IMR-90 (cell line): ENCODE measurements around the gene GRIN1. TPM values are rescaled to one million over a fixed set of nuclear protein-coding genes. Genes with fewer than 3 reads are reported as not detected.

Experiments used
- ATAC-seq: fragments of 200-7000 bp; cut with Tn5 transposase; 2 replicates; pipeline ENCODE4 v1.9.1; 2020; ENCODE audit warnings: low read depth, mild to moderate bottlenecking, moderate library complexity
- BruUV-seq: library from RNA; stranded (reverse); fragments of 400-500 nt; replicated peaks from 2 replicates; lab custom pipeline; 2021; lab: Mats Ljungman, UMichigan
- CTCF ChIA-PET: fragments of 300-600 bp; formaldehyde crosslinking; extraction: SDS; loops from one replicate; lab custom pipeline; 2021; ENCODE audit warnings: antibody characterized with exemption; lab: Yijun Ruan, JAX
- POLR2A ChIA-PET: fragments of 300-600 bp; sonication (Branson Sonifier 250); formaldehyde crosslinking; loops from one replicate; lab custom pipeline; 2022; ENCODE audit warnings: antibody characterized with exemption; ENCODE audit not compliant: unreplicated experiment; lab: Charles Lee
- DNase-seq: peaks from one replicate; pipeline ENCODE4 v3.0.0; 2013
- H2AFZ ChIP-seq: replicated peaks from 2 replicates; pipeline ENCODE3; 2013; ENCODE audit warnings: low read length, mild to moderate bottlenecking; ENCODE audit not compliant: poor library complexity
- H2AK5ac ChIP-seq: 2 replicates; pipeline ENCODE4 v1.6.1; 2013; ENCODE audit warnings: low read depth, low read length, inconsistent platforms
- H2AK9ac ChIP-seq: replicated peaks from 2 replicates; pipeline ENCODE3; 2013; ENCODE audit warnings: mild to moderate bottlenecking, low read depth, low read length, moderate library complexity; ENCODE audit not compliant: poor library complexity
- H2BK120ac ChIP-seq: 2 replicates; pipeline ENCODE4 v1.6.1; 2013; ENCODE audit warnings: low read depth, low read length, inconsistent platforms
- H2BK15ac ChIP-seq: 3 replicates; pipeline ENCODE4 v1.6.1; 2013; ENCODE audit warnings: low read depth, low read length, inconsistent platforms
- H2BK20ac ChIP-seq: 2 replicates; pipeline ENCODE4 v1.6.1; 2013; ENCODE audit warnings: low read depth, mild to moderate bottlenecking, inconsistent platforms, low read length, moderate library complexity
- H2BK5ac ChIP-seq: 2 replicates; pipeline ENCODE4 v1.6.1; 2013; ENCODE audit warnings: mild to moderate bottlenecking, low read depth, low read length, inconsistent platforms; ENCODE audit not compliant: poor library complexity, severe bottlenecking
- H3K14ac ChIP-seq: replicated peaks from 2 replicates; pipeline ENCODE4 v1.6.1; 2013; ENCODE audit warnings: low read depth, low read length, inconsistent platforms
- H3K18ac ChIP-seq: 2 replicates; pipeline ENCODE4 v1.6.1; 2013; ENCODE audit warnings: low read depth, low read length, control low read depth
- H3K23ac ChIP-seq: 2 replicates; pipeline ENCODE4 v1.6.1; 2013; ENCODE audit warnings: low read depth, low read length, inconsistent platforms
- H3K27ac ChIP-seq: 2 replicates; pipeline ENCODE4 v1.5.1; 2013; ENCODE audit warnings: mild to moderate bottlenecking, control low read depth, low read length; ENCODE audit not compliant: insufficient read depth
- H3K27me3 ChIP-seq: 2 replicates; pipeline ENCODE4 v1.6.1; 2013; ENCODE audit warnings: low read length; ENCODE audit not compliant: control insufficient read depth, insufficient read depth
- H3K36me3 ChIP-seq: 2 replicates; pipeline ENCODE4 v1.6.1; 2013; ENCODE audit warnings: low read length, mixed read lengths; ENCODE audit not compliant: control insufficient read depth, insufficient read depth
- H3K4ac ChIP-seq: 2 replicates; pipeline ENCODE4 v1.6.1; 2013; ENCODE audit warnings: low read depth, low read length, inconsistent platforms
- H3K4me1 ChIP-seq: 2 replicates; pipeline ENCODE4 v1.6.1; 2013; ENCODE audit warnings: low read length, mixed read lengths; ENCODE audit not compliant: control insufficient read depth, insufficient read depth
- H3K4me2 ChIP-seq: 2 replicates; pipeline ENCODE4 v1.6.1; 2013; ENCODE audit warnings: low read depth, mild to moderate bottlenecking, control low read depth, low read length, moderate library complexity
- H3K4me3 ChIP-seq: 2 replicates; pipeline ENCODE4 v1.5.1; 2013; ENCODE audit warnings: low read depth, mild to moderate bottlenecking, control low read depth, low read length, moderate library complexity; ENCODE audit not compliant: insufficient read depth
- H3K56ac ChIP-seq: 2 replicates; pipeline ENCODE4 v1.6.1; 2013; ENCODE audit warnings: low read length, inconsistent platforms; ENCODE audit not compliant: insufficient read depth; ENCODE audit errors: extremely low read depth
- H3K79me1 ChIP-seq, 2 experiments: 2 replicates each; pipeline ENCODE4 v1.6.1; 2013; ENCODE audit warnings: low read length in 2 of 2, inconsistent platforms in 1 of 2, low read depth in 1 of 2
- H3K9ac ChIP-seq: 2 replicates; pipeline ENCODE4 v1.6.1; 2013; ENCODE audit warnings: low read depth, low read length, control low read depth
- H3K9me1 ChIP-seq: 2 replicates; pipeline ENCODE4 v1.6.1; 2013; ENCODE audit warnings: low read length, inconsistent platforms; ENCODE audit not compliant: insufficient read depth
- H3K9me3 ChIP-seq: 2 replicates; pipeline ENCODE4 v1.6.1; 2013; ENCODE audit warnings: low read length; ENCODE audit not compliant: control insufficient read depth, insufficient read depth
- H4K20me1 ChIP-seq: 2 replicates; pipeline ENCODE4 v1.6.1; 2013; ENCODE audit warnings: low read length, inconsistent platforms; ENCODE audit not compliant: insufficient read depth
- H4K5ac ChIP-seq: 2 replicates; pipeline ENCODE4 v1.6.1; 2013; ENCODE audit warnings: mild to moderate bottlenecking, low read depth, low read length, control low read depth
- H4K8ac ChIP-seq, 2 experiments: 2 replicates each; pipeline ENCODE4 v1.6.1; 2013; ENCODE audit warnings: low read depth in 2 of 2, low read length in 2 of 2, control low read depth in 1 of 2, inconsistent platforms in 1 of 2
- H4K91ac ChIP-seq: 2 replicates; pipeline ENCODE4 v1.6.1; 2013; ENCODE audit warnings: low read depth, low read length, inconsistent platforms; ENCODE audit not compliant: insufficient read depth
- CEBPB ChIP-seq: IDR thresholded peaks from 2 replicates; pipeline ENCODE4 v1.6.1; 2012; ENCODE audit warnings: low read depth, low read length, improper control_type of control experiment
- MAZ ChIP-seq: IDR thresholded peaks from 2 replicates; pipeline ENCODE4 v1.6.1; 2012; ENCODE audit warnings: low read depth, mild to moderate bottlenecking, low read length, improper control_type of control experiment, moderate library complexity, borderline replicate concordance
- NFE2L2 ChIP-seq: fragments of 150-350 bp; IDR thresholded peaks from 2 replicates; pipeline ENCODE4 v1.6.1; 2016; ENCODE audit warnings: low read depth, mild to moderate bottlenecking, low read length
- RCOR1 ChIP-seq: IDR thresholded peaks from 2 replicates; pipeline ENCODE4 v1.6.1; 2012; ENCODE audit warnings: mild to moderate bottlenecking, low read length, improper control_type of control experiment; ENCODE audit not compliant: insufficient replicate concordance
- SMC3 ChIP-seq: fragments of 150-350 bp; IDR thresholded peaks from 2 replicates; pipeline ENCODE4 v1.6.1; 2016; ENCODE audit warnings: low read depth, mild to moderate bottlenecking, antibody characterized with exemption, low read length, moderate library complexity
- WGBS, 2 experiments: methylation state at CpG; one replicate each; pipeline versions ENCODE4 v1.1.5 to v1.1.7; 2013; ENCODE audit warnings: missing lambda C conversion rate in 2 of 2; ENCODE audit not compliant: insufficient read length in 1 of 2; ENCODE audit errors: extremely low coverage in 2 of 2; 5-methylcytosine and 5-hydroxymethylcytosine counted together
- dilution Hi-C: fragments of 300-500 bp; cut with HindIII; formaldehyde crosslinking; loops from one replicate; pipeline ENCODE4 v1.14.3; 2018; ENCODE audit warnings: low sequenced_read_pairs; ENCODE audit not compliant: unreplicated experiment
- in situ Hi-C: fragments of 300-500 bp; cut with MboI; formaldehyde crosslinking; loops from 3 replicates; pipeline ENCODE4 v1.14.3; 2019; ENCODE audit warnings: low sequenced_read_pairs, inconsistent platforms, mixed read lengths
- intact Hi-C: fragments of 100-400 bp; cut with micrococcal nuclease; formaldehyde crosslinking; loops from 2 replicates; pipeline ENCODE4 v1.10.0; 2022
- polyA plus RNA-seq, 3 experiments: library from polyadenylated mRNA; depleted of rRNA; stranded (reverse); fragments of >200 nt; gene quantifications; 2 replicates each; pipeline ENCODE4 v1.2.3, GENCODE V29; 2012; ENCODE audit warnings: low replicate concordance in 1 of 3
- total RNA-seq: library from RNA; depleted of rRNA; stranded (reverse); fragments of >200 nt; gene quantifications from 2 replicates; pipeline ENCODE4 v1.2.3, GENCODE V29; 2012

The GRIN1 gene
- total and polyA plus RNA-seq, 2 of the 4 experiments (the other 2 are of a cell fraction): 0.09 TPM; not detected in 1

GRCh38 chr9:137148242-137148641 is 9.3 kb downstream of the GRIN1 start:
- POLR2A ChIA-PET: no interaction called here

More at GRCh38 chr9:137148242-137148641, 9.3 kb downstream of the GRIN1 start:
- WGBS, 2 experiments: 66% methylated on average over 21 of the region's 27 CpGs; no CpG with 5 or more reads in 1 of the 2 experiments
- Histone ChIP-seq H3K56ac (no peak overlapping the region), H2BK15ac (no peak overlapping the region), H2BK120ac (no peak overlapping the region), H3K9ac (no peak overlapping the region), H3K27me3 (peaks cover 13% of the 10 kb centered on the region), H2AK5ac (no peak overlapping the region), H4K91ac (no peak overlapping the region), H3K14ac (no peak overlapping the region), H3K23ac (no peak overlapping the region), H3K18ac (no peak overlapping the region), H3K27ac (no peak overlapping the region), H3K79me1 (no peaks in the 10 kb centered on the region), H3K4ac (no peak overlapping the region), H3K9me3 (no peaks in the 10 kb centered on the region), H2AK9ac (no peak overlapping the region), H3K36me3 (no peaks in the 10 kb centered on the region), H4K20me1 (no peaks in the 10 kb centered on the region), H3K9me1 (peaks cover 9% of the 10 kb centered on the region; the same call in 1 of the 2 replicates), H4K8ac (no peak overlapping the region), H2BK5ac (no peak overlapping the region), H3K4me3 (no peak overlapping the region), H4K5ac (no peak overlapping the region), H2BK20ac (no peak overlapping the region), H3K4me1 (no peaks in the 10 kb centered on the region), H2AFZ (no peak overlapping the region), H3K4me2 (no peak overlapping the region)
- DNase-seq (no peak), ATAC-seq (no peak)
- in situ Hi-C loops: no loop called here
- no TSS peak for BruUV-seq
- dilution Hi-C loops: no loop called here
- CTCF ChIA-PET: no interaction called here
- TF ChIP-seq NFE2L2 (no peak), MAZ (no peak), RCOR1 (no peak), CEBPB (no peak), SMC3 (no peak)
- intact Hi-C loops: no loop called here
